ENCODE results near the gene NDST3.

GRCh38 chr4:118268780-118269179 lies 234.5 kb downstream of the NDST3 start:
- TF ChIP-seq CTCF (IDR thresholded peaks at IDR 0.05) (no peak), POLR2A (IDR thresholded peaks at IDR 0.05) (no peak)

All from breast epithelium (tissue), 3 donors.